T-helper 2 cell treated with Interferon-gamma antibody and Interleukin-4, amounts not matched to agents 100 ng/mL and 5 ng/mL, for 36 hours (primary cell): ENCODE data around the gene SLC25A42. TPM values are rescaled to one million over a fixed set of nuclear protein-coding genes. Genes with fewer than 3 reads are reported as not detected.
"Not testable (repeated sequence)": the region's sequence is repeated elsewhere in the genome, so short reads cannot be mapped to it uniquely, and the experiment has no call there.

ENCODE experiments used
- intact Hi-C: fragments of 100-400 bp; cut with micrococcal nuclease; formaldehyde crosslinking; loops from one replicate; pipeline ENCODE4 v1.15.1; 2023
- total RNA-seq: library from RNA; stranded (reverse); gene quantifications from 2 replicates; pipeline ENCODE4 v1.2.3, GENCODE V29; 2022

SLC25A42 gene
- total RNA-seq, 1 donor from 2014 or later, result 18.6 TPM

GRCh38 chr19:19132912-19133311, 69.1 kb downstream of the SLC25A42 start:
- intact Hi-C loops, result no loop called here

- intact Hi-C loops, result no loop called here
Measured at GRCh38 chr19:19133985-19134384, 70.2 kb downstream of the SLC25A42 start.

GRCh38 chr19:19134687-19135158, 70.9 kb downstream of the SLC25A42 start:
- intact Hi-C loops, result loop anchor here (5.0 kb wide), 1 partner anchor 217 kb away; the partner anchor contains the start of genes COPE and DDX49

- intact Hi-C loops, result loop anchor here (5.0 kb wide), 1 partner anchor 218 kb away; the partner anchor contains the start of genes COPE and DDX49
Measured at GRCh38 chr19:19135713-19136112, 71.9 kb downstream of the SLC25A42 start.

GRCh38 chr19:19137556-19138108, 73.8 kb downstream of the SLC25A42 start:
- intact Hi-C loops, result loop anchor here (1.0 to 5.0 kb wide), 3 partner anchors 73 to 220 kb away; partner anchors contain the start of genes COPE, DDX49, MAU2 and SUGP1

DNA sequence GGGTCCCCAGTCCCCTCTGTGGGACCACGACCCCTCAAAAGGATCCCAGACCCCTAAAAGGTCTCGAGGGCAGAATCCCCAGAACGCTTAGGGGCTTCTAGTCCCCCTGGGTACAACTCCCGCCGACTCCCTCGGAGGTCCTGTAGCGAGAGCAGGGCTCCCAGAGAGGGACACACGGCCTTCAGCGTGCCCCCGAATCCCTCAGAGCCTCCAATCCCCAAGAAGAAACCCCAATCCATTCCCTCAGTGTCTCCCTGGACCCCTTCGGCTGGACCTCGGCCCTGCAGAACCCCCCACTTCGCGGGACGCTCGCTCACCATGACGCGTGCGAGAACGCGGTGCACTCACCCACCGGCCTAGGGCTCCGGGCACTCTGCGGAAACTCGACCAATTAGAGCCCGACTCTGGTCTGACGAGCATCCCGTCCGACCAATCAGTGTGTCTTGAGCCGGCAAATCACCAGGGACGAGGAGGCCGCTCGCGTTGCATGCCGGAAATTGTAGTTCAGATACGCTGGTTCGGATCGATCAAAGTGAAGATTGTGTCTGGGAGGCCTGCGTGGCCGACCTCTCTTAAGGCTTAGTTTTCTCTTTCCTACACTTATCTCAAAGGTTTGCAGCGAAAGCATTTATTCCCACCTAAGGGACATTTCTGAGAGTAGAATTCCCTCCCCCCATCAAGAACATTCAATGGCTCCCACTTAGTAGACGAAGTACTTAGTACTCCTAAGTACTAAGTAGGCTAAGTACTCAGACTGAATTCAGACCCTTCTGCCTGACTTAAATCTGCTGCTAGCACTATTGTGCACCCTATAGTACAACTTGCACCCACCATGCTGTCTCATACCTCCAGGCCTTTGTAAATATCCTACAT, 74.6 kb downstream of the SLC25A42 start, which contains the start of gene TMEM161A:
TSS of gene TMEM161A (minus strand) at position 370 of the 873 bp plus-strand sequence. CDS start at position 320, 50 bp downstream.
- intact Hi-C loops, result loop anchor here (1.0 to 5.0 kb wide), 3 partner anchors 74 to 221 kb away; partner anchors contain the start of genes COPE, DDX49, MAU2 and SUGP1

DNA sequence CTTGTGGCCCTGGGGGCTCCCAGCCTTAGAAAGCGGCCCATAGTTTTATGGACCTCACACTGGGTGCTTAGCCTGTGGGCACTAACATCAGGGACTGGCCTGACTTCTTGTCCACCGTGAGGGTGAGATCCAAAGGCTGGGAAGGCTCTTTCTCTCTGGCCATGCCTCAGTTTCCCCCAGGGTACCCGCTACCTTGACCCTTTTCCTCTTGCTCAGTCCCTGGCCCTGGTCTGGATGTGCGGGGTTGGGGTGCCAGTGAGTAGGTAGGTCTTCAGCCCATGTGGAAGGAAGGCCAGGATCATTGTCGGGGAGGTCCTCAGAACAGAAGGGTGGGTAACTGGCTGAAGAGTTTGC, 76.1 kb downstream of the SLC25A42 start:
- intact Hi-C loops, result loop anchor here (1.0 to 5.0 kb wide), 4 partner anchors 75 to 223 kb away; partner anchors contain the start of genes COPE and DDX49

GRCh38 chr19:19140476-19140875, 76.7 kb downstream of the SLC25A42 start:
- intact Hi-C loops, result no loop called here

- intact Hi-C loops, result no loop called here
Measured at GRCh38 chr19:19142347-19142746, 78.6 kb downstream of the SLC25A42 start.

GRCh38 chr19:19145281-19145680, 81.5 kb downstream of the SLC25A42 start:
- intact Hi-C loops, result no loop called here

DNA sequence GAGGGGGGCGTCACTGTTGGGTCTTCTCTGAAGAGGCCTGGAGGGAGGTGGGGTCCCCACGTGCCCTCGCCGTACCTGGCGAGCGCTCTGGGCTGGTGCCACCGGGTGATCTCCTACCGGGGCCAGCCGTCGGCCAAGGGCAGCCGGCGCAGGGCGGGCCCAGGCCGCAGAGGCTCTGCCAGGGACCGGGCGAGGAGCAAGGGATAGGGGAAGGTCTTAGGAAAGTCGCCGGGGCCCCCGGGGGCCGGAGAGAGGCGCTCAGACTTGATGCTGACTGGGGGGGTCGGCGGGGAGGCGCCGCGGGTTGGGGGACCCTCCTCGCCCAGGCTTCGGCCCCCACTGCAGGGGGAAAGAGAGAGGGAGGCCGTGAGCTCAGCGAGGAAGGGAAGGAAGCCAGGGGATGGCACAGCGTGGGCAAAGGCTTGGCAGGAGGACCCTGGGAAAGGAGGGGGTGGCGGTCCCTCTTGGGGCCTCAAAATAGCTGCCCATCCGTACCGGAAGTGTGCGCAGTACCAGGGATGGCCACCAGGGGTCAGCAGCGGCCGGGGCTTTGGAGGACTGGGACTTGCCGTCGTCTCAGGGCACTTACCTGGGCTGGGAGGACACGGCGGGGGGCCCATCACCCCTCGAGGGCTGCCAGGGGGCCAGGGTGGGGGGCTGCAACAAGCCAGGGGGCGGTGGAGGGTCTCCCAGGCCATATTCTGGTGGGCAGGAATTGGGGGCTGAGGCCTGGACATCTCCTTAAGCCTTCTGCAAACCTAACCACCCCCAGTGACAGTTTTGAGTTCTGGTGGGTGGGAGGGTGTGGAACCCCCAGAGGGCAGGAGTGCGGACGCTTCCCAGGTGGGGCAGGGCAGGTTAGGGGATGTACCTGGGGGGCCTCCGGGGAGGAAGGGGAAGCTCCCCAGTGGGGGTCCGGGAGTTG, 82.2 kb downstream of the SLC25A42 start:
- intact Hi-C loops, result loop anchor here (1.0 kb wide), 3 partner anchors 29 to 344 kb away; no protein-coding TSS in a partner anchor

DNA sequence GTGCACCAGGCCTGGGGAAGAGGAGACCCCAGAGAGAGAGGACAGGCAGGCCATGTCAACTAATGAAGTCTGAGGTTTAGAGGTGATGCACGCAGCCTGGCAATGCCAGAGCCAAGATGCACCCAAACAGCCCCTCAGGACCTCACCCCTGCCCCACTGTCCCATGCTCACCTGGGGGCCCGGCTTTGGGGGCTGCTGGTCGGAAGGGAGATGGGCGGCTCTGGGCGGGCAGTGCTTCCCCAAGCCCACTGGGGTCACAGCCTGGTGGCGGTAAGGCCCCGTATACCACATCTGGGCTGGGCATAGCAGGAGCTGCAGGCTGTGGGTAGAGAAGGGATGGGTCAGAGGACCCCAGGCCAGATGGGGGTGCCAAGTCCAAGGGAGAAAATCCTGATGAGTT, 83.1 kb downstream of the SLC25A42 start:
- intact Hi-C loops, result loop anchor here (1.0 kb wide), 3 partner anchors 28 to 343 kb away; no protein-coding TSS in a partner anchor

DNA sequence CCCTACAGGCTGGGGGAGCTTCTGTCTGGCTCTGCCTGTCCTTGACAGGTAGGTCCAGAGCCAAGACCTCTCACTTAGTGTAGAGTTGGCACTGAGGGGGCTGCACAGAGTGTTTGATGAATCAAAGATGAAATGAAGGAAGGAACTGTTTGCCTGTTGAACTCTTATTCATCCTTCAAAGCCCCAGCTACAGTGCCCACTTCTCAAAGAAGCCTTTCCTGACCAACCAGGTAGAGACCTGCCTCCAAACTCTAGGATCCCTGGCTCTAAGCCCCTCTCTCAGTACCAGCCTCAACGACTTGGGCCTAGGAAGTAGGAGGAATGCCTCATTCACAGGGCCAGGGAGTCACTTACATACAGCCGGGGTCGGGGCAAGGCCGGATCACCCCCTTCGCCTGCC, 83.5 kb downstream of the SLC25A42 start:
- intact Hi-C loops, result no loop called here

- intact Hi-C loops, result not testable (repeated sequence)
Measured at GRCh38 chr19:19148504-19148903, 84.7 kb downstream of the SLC25A42 start.

GRCh38 chr19:19149435-19149834, 85.6 kb downstream of the SLC25A42 start:
- intact Hi-C loops, result no loop called here

DNA sequence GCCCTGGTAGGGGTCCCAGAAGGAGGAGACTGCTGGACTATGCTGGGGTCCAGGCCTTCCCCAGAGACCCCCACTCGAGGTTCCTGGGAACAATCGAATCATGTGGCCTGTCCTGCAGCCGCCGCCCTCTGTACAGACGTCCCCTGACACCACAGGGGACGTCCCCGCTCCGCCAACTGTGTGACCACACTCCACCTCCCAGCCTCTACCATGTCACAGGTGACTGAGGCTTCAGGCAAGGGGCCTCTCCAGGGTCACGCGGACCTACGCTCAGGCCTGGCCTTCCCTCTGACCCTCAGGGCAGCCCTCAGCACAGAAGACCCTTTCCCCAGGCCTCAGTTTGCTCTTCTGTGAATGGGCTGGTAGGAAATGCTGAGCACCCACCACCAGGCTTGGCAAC, 87.6 kb downstream of the SLC25A42 start:
- intact Hi-C loops, result no loop called here

DNA sequence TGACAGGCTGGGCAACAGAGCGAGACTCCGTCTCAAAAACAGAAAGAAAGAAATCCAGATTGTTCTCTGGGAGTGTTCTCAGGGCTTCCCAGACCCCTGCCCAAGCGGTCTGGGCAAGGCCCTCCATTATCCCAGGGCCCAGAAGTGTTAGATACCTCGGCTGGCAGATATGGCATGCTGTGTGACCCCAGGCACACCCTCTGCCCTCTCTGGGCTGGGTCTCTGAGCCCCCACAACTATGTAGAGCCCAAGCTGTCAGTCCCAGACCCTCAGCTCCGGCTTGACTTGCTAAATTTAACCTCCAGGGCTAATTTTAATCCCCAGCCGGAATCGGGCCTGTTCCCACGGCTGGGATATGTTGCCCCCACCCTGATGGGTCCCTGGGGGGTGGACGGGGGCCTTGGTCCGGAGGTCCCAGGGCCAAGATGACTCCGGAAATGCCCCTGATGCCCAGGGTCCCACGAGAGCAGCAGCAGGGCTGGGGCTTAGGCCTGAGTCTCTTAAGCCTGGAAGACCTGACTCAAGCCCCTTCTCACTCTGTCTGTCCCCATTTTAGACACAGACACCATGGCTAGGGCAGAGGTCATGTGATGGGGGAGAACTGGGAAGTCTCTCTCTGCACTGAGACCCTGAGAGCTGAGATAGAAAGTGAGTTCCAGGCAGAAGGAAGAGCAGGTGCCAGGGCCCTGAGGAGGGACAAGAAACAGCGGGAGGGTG, 89.0 kb downstream of the SLC25A42 start:
- intact Hi-C loops, result no loop called here

- intact Hi-C loops, result no loop called here
Measured at GRCh38 chr19:19154768-19155494, 91.1 kb downstream of the SLC25A42 start.

- intact Hi-C loops, result no loop called here
Measured at GRCh38 chr19:19155495-19156219, 91.9 kb downstream of the SLC25A42 start.
